ENCODE data around the gene RTP1. TPM values are rescaled to one million over a fixed set of nuclear protein-coding genes. Genes with fewer than 3 reads are reported as not detected.

RTP1 gene
- total and polyA plus RNA-seq, 10 donors, result not detected

DNA sequence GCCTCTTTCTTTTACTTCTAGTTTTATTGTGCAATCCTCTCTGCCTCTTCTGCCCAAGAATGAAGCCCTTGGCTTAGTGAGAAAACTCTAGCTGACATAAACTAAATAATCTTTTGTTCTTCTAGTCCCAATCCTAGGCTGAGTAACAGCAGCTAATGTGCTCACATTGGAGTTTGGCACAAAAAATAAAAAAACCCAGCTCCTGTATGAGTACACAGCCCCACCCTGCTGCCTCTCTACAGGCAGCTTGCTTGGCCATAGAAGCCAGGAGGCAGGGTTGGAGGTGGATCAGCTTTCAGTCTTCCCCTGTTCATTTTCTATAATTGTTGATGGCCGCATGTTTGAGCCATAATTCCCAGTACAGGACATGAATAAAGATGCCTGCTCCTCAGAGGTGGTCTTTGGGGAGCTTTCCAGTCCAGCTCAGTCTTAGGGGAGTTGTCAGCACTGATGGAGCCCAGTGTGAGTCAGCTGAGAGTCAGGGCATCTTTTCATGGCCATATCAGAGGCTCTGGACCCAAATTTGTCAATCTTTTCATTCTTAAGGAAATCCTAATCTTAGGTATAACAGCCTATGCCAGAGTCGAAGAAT, 46.7 kb downstream of the RTP1 start:
- H3K9me3 ChIP-seq, result peaks cover 0 to 8% (median 0%) of the 10 kb centered on the region in 8 donors
- H3K4me1 ChIP-seq, result no peaks in the 10 kb centered on the region
- intact Hi-C loops (cut with DNase I; ENCODE audit: low total_unique reads), result no loop called here
- no peak overlapping the region for H3K27ac ChIP-seq
- TF ChIP-seq POLR2A (IDR thresholded peaks at IDR 0.05) (no peak), POLR2AphosphoS5 (IDR thresholded peaks at IDR 0.05) (no peak)
- TF ChIP-seq, protein P1, sequence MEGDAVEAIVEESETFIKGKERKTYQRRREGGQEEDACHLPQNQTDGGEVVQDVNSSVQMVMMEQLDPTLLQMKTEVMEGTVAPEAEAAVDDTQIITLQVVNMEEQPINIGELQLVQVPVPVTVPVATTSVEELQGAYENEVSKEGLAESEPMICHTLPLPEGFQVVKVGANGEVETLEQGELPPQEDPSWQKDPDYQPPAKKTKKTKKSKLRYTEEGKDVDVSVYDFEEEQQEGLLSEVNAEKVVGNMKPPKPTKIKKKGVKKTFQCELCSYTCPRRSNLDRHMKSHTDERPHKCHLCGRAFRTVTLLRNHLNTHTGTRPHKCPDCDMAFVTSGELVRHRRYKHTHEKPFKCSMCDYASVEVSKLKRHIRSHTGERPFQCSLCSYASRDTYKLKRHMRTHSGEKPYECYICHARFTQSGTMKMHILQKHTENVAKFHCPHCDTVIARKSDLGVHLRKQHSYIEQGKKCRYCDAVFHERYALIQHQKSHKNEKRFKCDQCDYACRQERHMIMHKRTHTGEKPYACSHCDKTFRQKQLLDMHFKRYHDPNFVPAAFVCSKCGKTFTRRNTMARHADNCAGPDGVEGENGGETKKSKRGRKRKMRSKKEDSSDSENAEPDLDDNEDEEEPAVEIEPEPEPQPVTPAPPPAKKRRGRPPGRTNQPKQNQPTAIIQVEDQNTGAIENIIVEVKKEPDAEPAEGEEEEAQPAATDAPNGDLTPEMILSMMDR (IDR thresholded peaks at IDR 0.05 in 8 of 11, conservative IDR thresholded peaks at IDR 0.05 in 3 of 11), result no peak
- no peaks in the 10 kb centered on the region for H3K36me3 ChIP-seq
- 83 to 95% (median 88%) methylated on average over 2 of the region's 2 CpGs for WGBS, 5 donors
- H3K4me3 ChIP-seq, result no peak overlapping the region
- H3K27me3 ChIP-seq (replicated peaks in 1 of 7), result peaks cover 0 to 25% (median 0%) of the 10 kb centered on the region in 7 donors
- no peak for DNase-seq

DNA sequence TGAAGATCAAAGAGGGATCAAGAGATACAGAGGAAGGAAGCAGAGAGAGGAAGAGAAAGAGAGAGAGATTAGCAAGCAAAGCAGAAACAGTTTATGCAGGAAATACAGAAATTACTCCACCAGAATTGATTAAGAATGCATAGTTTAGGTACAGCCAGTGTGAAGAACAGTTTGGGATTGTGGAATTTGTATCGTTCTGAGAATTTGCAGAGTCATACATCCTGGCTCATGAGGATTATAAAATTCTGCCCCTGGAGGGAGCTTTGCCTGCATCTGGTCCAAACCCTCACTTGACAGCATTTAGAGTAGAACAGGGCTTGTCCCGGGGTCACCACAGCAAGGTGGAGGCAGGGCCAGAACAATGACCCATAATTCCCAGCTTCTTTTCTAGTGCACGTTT, 50.1 kb downstream of the RTP1 start:
- no peak for DNase-seq
- intact Hi-C loops (cut with DNase I; ENCODE audit: low total_unique reads), result no loop called here
- H3K27me3 ChIP-seq (replicated peaks in 1 of 7), result peaks cover 0 to 52% (median 0%) of the 10 kb centered on the region in 7 donors
- H3K9me3 ChIP-seq, result no peaks in the 10 kb centered on the region
- H3K4me1 ChIP-seq, result no peaks in the 10 kb centered on the region
- H3K4me3 ChIP-seq, result no peak overlapping the region
- 47 to 77% (median 64%) methylated on average over 3 of the region's 3 CpGs for WGBS, 5 donors
- H3K36me3 ChIP-seq, result no peaks in the 10 kb centered on the region
- no peak overlapping the region for H3K27ac ChIP-seq
- TF ChIP-seq POLR2A (IDR thresholded peaks at IDR 0.05) (no peak), POLR2AphosphoS5 (IDR thresholded peaks at IDR 0.05) (no peak)

Other genes with a start within 250 kb of the RTP1 start
- gene RPL39L, start 58.0 kb upstream of the RTP1 start, total RNA-seq, result 1 to 10 TPM; 1.9 to 4.9 (median 3.8) TPM
- gene RPL39L, start 58.0 kb upstream of the RTP1 start, polyA plus RNA-seq, result 10 to 100 TPM in 2 of 3 donors, 1 to 10 TPM in 1; 5.6 to 10.9 (median 10.5) TPM
- gene MASP1, start 94.3 kb downstream of the RTP1 start, total RNA-seq, result 1 to 10 TPM in 1 of 7 donors, under 1 TPM in 4, not detected in 2; 0.35 to 1.9 (median 0.49) TPM
- under 1 TPM; 0.05 to 0.11 (median 0.10) TPM for gene MASP1, start 94.3 kb downstream of the RTP1 start, polyA plus RNA-seq
- gene RTP4, start 170.9 kb downstream of the RTP1 start, total RNA-seq, result 10 to 100 TPM in 4 of 7 donors, 1 to 10 TPM in 3; 8.3 to 15.7 (median 12.1) TPM
- gene RTP4, start 170.9 kb downstream of the RTP1 start, polyA plus RNA-seq, result 10 to 100 TPM in 1 of 3 donors, 1 to 10 TPM in 2; 8.2 to 11.7 (median 9.5) TPM

Data from spleen (tissue), 11 donors.